Measurements from ENCODE around the gene TMSB10.

The TMSB10 gene

GRCh38 chr2:84886791-84887190, 18.7 kb upstream of the TMSB10 start:
- no peak overlapping the region for H3K27ac ChIP-seq
- TF ChIP-seq ZFX (IDR thresholded peaks at IDR 0.05; ENCODE audit: borderline replicate concordance) (no peak), CTCF (IDR thresholded peaks at IDR 0.05) (no peak)

- H3K27ac ChIP-seq: no peak overlapping the region
- TF ChIP-seq ZFX (IDR thresholded peaks at IDR 0.05; ENCODE audit: borderline replicate concordance): no peak
- no peak for TF ChIP-seq CTCF (IDR thresholded peaks at IDR 0.05)
These were observed 16.8 kb upstream of the TMSB10 start for GRCh38 chr2:84888401-84889276.

GRCh38 chr2:84889332-84889731, 16.1 kb upstream of the TMSB10 start:
- TF ChIP-seq CTCF (IDR thresholded peaks at IDR 0.05): no peak
- no peak for TF ChIP-seq ZFX (IDR thresholded peaks at IDR 0.05; ENCODE audit: borderline replicate concordance)
- H3K27ac ChIP-seq: no peak overlapping the region

- TF ChIP-seq ZFX (IDR thresholded peaks at IDR 0.05; ENCODE audit: borderline replicate concordance) (no peak), CTCF (IDR thresholded peaks at IDR 0.05) (no peak)
- H3K27ac ChIP-seq: no peak overlapping the region
These were observed 14.0 kb upstream of the TMSB10 start for GRCh38 chr2:84891355-84892010.

GRCh38 chr2:84894131-84894586, 11.3 kb upstream of the TMSB10 start:
- TF ChIP-seq ZFX (IDR thresholded peaks at IDR 0.05; ENCODE audit: borderline replicate concordance) (no peak), CTCF (IDR thresholded peaks at IDR 0.05) (no peak)

GRCh38 chr2:84894758-84895520, 10.5 kb upstream of the TMSB10 start:
- H3K27ac ChIP-seq: no peak overlapping the region
- no peak for TF ChIP-seq CTCF (IDR thresholded peaks at IDR 0.05)
- TF ChIP-seq ZFX (IDR thresholded peaks at IDR 0.05; ENCODE audit: borderline replicate concordance): no peak

More at GRCh38 chr2:84894131-84894586, 11.3 kb upstream of the TMSB10 start:
- no peak overlapping the region for H3K27ac ChIP-seq
